ENCODE measurements around the gene TERT.
"Not testable (repeated sequence)": the region's sequence is repeated elsewhere in the genome, so short reads cannot be mapped to it uniquely, and the experiment has no call there.

Gene TERT

GRCh38 chr5:1330847-1331831, 36.3 kb upstream of the TERT start:
- no peak for DNase-seq

- DNase-seq = no peak
These were observed 35.4 kb upstream of the TERT start for GRCh38 chr5:1330146-1330846.

GRCh38 chr5:1329111-1329579, 34.3 kb upstream of the TERT start:
- no peak for DNase-seq

GRCh38 chr5:1328237-1329110, 33.6 kb upstream of the TERT start:
- DNase-seq = not testable (repeated sequence)

DNA sequence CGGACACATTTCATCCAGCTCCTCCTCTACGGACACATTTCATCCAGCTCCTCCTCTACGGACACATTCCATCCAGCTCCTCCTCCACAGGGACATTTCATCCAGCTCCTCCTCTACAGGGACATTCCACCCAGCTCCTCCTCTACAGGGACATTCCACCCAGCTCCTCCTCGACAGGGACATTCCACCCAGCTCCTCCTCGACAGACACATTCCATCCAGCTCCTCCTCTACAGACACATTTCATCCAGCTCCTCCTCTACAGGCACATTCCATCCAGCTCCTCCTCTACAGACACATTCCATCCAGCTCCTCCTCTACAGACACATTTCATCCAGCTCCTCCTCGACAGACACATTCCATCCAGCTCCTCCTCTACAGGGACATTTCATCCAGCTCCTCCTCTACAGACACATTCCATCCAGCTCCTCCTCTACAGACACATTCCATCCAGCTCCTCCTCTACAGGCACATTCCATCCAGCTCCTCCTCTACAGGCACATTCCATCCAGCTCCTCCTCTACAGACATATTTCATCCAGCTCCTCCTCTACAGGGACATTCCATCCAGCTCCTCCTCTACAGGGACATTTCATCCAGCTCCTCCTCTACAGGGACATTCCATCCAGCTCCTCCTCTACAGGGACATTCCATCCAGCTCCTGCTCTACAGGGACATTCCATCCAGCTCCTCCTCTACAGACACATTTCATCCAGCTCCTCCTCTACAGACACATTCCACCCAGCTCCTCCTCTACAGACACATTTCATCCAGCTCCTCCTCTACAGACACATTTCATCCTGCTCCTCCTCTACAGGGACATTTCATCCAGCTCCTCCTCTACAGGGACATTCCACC, 32.3 kb upstream of the TERT start:
- DNase-seq = not testable (repeated sequence)

- DNase-seq = not testable (repeated sequence)
These were observed 31.6 kb upstream of the TERT start for GRCh38 chr5:1326532-1326875.

GRCh38 chr5:1325870-1326531, 31.1 kb upstream of the TERT start:
- DNase-seq = no peak

DNA sequence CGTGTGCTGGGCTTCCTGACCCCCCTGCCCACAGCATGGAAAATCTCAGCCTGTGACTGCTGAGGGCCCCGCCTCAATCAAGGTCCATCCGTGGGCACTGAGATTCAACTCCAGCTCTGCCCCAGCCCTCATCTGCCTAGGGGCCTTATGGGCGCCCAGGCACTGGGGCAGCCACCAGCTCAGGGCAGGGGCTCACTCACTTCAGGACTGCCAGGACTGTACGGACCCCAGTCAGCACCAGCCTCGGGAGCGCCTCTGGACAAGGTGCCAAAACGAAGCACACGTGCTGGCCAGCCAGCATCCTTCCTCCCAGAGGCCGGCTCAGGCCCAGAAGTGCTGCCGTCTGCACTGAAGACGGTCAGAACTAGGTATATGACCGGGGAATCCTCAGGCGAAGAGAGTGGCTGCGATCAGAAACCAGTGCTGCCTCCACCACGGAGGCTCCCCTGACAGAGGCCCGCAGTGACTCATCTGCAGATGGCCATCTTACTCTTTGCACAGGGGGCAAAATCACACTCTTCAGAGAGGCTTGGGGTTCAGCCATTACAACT, 30.4 kb upstream of the TERT start:
- no peak for DNase-seq

DNA sequence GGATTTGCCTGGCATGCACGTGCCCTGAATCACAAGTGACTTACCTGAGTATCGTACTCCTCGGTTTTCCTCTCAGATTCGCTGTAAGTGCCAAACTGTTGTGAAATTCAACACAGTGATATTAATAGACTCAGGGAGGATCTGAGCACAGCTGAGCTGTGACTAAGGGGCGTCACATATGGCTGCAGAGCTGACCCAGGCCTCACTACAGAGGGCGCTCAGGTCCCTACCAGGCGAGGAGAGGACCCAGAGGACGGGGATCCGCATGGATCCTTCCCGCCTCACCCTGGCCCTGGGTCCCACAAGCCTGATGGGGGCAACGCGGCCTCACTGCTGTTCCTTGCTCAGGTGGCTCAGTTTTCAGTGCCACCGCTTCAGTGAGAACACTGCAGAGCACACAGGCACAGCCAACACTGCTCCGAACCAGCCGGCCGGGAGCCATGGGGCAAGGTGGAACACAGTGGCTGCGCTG, 29.9 kb upstream of the TERT start:
- DNase-seq = no peak

GRCh38 chr5:1324301-1324700, 29.4 kb upstream of the TERT start:
- no peak for DNase-seq

DNA sequence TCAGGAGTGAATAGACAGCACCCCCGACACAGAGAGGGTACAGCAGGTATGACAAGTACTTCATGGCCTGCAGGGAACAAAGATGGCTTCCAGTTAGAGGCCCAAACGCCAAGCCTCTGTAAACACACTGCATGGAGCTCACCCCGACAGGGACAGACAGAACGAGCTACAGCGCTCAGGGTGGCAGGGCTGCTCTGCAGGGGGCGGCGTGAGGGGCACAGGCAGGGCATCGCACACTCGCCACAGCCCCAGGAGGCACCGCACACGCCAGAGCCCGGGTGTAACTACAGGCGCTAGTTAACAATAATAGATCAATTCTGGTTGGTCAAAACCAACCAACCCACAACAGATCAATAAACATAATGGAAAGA, 28.9 kb upstream of the TERT start:
- DNase-seq = no peak

GRCh38 chr5:1322955-1323802, 28.3 kb upstream of the TERT start:
- DNase-seq = no peak

- DNase-seq = no peak
These were observed 27.4 kb upstream of the TERT start for GRCh38 chr5:1322036-1322900.

DNA sequence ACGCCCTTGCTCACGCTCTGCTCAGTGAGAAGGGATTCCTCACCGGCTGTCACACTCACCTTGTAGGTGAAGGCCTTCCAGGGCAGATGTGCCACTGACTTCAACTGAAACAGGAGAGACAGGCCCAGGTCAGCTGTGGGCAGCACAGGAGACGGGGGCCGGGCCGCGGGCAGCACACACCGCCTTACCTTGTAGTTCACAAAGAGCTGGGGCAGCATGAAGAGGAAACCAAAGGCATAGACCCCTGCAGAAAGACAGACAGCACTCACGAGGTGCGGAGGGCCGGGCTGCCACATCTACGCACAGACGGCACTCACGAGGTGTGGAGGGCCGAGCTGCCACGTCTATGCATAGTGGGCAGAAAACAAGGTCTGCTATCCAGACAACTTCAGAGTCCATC, 26.7 kb upstream of the TERT start:
- no peak for DNase-seq

- DNase-seq = no peak
These were observed 25.8 kb upstream of the TERT start for GRCh38 chr5:1320436-1321344.

DNA sequence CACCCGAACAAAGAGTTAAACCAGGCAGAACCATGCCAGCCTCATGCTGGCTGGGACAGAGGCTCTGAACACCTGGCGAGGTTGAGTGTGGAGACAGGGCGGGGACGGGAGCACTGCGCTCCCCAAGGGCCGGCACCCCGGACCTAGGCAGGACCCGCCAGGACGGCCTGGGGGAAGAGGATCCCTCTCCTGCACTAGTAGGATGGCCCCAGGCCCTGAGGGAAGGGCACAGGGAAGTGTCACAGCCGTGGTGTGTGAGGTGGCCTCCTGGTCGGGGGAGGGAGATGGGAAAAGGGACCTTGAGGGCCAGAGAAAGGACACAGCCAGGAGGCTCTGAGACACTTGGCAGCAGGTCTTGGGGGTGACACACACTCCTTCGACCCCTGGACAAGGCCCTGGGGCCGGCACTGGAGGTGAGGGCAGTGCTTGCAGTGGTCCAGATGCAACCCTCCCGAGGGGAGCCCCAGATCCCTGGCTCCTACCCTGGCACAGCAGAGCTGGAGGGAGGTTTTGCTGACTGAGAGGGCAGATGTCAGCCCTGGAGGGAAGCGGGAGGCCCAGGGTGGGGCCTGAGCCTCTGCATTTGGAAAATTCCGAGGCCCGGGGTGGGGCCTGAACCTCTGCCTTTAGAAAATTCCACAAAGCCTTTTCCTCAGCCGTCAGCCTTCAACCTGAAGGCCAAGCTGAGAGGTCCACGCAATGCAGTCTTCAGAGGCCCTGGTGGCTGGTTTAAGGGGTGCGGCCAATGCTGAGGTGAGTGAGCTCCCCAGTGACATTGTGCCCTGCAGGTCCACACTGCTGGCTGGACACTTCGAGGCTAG, 24.8 kb upstream of the TERT start:
- DNase-seq = no peak

DNA sequence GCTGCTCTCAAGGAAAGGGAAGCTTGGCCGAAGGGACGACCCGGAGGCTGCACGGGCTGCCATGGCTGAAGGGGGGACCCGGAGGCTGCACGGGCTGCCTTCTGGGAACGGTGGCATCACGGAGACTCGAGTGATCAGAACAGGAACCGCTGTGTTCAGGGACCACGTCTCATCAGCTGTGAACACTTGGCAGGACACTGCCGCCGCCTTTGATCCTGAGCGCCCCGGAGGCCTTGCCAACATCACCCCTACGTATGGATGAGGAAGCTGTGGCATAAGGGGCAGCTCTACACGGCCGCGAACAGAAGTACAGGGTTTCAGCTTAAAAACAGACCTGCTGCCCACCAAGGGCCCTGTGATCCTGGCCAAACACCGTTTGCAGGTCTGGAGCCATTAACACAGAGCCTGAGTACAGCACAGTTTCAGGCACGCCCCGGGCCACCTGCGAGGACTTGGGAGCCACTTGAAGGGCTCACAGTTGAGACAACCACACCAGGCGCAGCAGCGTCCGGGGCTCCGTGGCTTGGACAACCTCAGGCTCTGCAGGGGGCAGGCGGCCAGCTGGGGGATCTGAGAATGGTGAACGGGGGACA, 23.9 kb upstream of the TERT start:
- DNase-seq = no peak

Measured in NCI-H748 treated with DMSO at 0.1 percent for 48 hours (cell line).